Transverse colon (tissue), 3 donors: ENCODE data around the gene CTSC.

Source experiments
- CTCF ChIP-seq, 5 experiments: fragments of 200-600 bp in 3 of 5; fragments of 450-650 bp in 2 of 5; sonication (generic) in 3 of 5; IDR thresholded peaks; 1 replicate in 2 of 5; 2 replicates in 3 of 5; pipeline ENCODE4 v1.5.1; 2016 to 2017; ENCODE audit warnings: antibody characterized with exemption in 5 of 5, inconsistent platforms in 3 of 5, mild to moderate bottlenecking in 2 of 5, moderate library complexity in 1 of 5
- POLR2A ChIP-seq: fragments of 450-650 bp; IDR thresholded peaks from one replicate; pipeline ENCODE4 v1.6.1; 2016; ENCODE audit warnings: antibody characterized with exemption, mild to moderate bottlenecking, moderate library complexity

GRCh38 chr11:88363004-88363403 lies 25.5 kb upstream of the CTSC start:
- TF ChIP-seq CTCF (IDR thresholded peaks at IDR 0.05) (no peak), POLR2A (no peak)
